ENCODE data around the gene AK1. TPM values are rescaled to one million over a fixed set of nuclear protein-coding genes. Genes with fewer than 3 reads are reported as not detected.

The AK1 gene
- total RNA-seq, 1 donor from 2014 or later: 20.4 TPM

GRCh38 chr9:127909839-127910273 is 32.4 kb upstream of the AK1 start:
- DNase-seq (ENCODE audit: low read depth in 2 of 2): no peak

DNA sequence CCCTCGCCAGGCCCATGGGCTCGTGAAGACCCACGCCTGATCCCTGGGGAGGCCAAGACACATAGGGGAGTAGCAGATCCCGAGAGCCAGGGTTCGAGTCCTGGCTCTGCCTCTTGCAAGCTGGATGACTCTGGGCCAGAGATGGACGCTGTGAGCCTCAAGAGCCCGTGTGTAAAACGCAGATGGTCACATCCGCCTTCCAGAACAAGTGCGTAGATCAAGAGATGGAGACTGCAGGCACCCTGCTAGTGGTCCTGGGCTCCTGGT is 31.1 kb upstream of the AK1 start:
- DNase-seq (ENCODE audit: low read depth in 2 of 2): no peak

- no peak for DNase-seq (ENCODE audit: low read depth in 2 of 2)
Measured at GRCh38 chr9:127907867-127908659, 30.6 kb upstream of the AK1 start.

DNA sequence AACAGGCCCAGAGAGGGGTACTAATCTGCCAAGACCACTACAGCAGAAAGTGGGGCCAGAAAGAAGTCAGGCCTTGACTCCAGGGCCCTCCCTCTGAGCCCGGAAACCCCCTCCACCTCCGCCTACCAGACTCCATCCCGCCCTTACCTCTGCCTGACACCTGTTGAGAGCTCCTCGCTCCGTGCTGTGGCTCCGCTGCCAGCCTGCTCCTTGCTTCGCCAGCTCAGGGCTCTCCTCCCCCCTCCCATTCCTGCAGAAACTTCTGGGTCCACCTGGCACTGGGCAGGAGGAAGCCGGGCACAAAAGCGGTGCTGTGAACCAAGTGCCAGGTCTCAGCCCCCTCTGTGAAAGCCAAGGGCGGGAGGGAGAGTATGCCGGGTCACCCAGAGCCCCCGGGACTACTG is 28.3 kb upstream of the AK1 start:
- no peak for DNase-seq (ENCODE audit: low read depth in 2 of 2)

- peak in 1 of 2 donors; percentile 19 for DNase-seq (ENCODE audit: low read depth in 2 of 2)
Measured at GRCh38 chr9:127905004-127905728, 27.7 kb upstream of the AK1 start.

GRCh38 chr9:127904561-127905003 is 27.1 kb upstream of the AK1 start:
- DNase-seq (ENCODE audit: low read depth in 2 of 2): peak in 1 of 2 donors; percentile 26

GRCh38 chr9:127903557-127904475 is 26.3 kb upstream of the AK1 start:
- DNase-seq (ENCODE audit: low read depth in 2 of 2): peak in 1 of 2 donors; percentile 46

DNA sequence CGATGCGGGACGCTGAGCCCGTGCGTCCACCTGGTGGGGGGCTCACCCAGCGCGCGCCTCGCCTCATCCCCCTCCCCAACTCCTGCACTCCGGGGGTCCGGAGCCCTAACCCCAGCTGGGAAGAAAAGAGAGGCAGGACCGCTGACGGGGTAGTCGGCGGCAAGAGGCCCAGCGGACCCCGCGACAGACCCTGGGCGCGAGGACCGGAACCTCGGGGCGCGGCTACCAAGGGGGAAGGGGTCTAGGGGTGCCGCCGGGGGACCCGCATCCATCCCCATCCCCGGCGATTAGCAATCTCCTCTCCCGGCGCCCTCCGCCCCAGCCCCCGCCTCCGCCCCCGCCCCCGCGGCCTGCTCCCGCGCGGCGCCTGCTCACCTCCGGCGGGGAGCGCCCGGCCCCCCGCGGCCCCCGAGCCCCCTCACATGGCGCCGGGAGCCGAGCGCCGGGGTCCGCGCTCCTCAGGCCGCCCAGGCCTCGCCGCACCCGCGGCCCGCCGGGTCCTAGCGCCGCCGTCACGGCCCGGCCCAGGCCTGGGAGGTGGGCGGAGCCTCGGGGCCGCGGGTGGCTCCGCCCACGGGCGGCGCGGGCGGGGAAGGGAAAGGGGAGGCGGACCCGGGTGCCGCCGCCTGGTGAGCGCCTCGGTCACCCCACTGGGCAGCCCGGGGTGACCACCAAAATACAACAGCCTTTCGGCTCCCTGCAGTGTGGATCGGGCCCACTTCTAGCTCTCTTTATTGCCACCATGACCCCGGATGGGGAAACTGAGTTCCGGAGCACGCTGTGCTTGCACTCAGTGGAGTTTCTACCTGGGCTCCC is 21.9 kb upstream of the AK1 start, which contains the start of gene ST6GALNAC6:
TSS of gene ST6GALNAC6 (minus strand) at position 476 of the 816 bp plus-strand sequence. CDS start 1,622 bp downstream, outside the sequence.
- DNase-seq (ENCODE audit: low read depth in 2 of 2): peak in 1 of 2 donors; percentile 78

- peak in 1 of 2 donors; percentile 73 for DNase-seq (ENCODE audit: low read depth in 2 of 2)
Measured at GRCh38 chr9:127898433-127899127, 21.1 kb upstream of the AK1 start.

- peak; percentile 63 to 89 for DNase-seq (ENCODE audit: low read depth in 2 of 2)
Measured at GRCh38 chr9:127897193-127897692, 19.8 kb upstream of the AK1 start.

GRCh38 chr9:127896395-127897192 is 19.1 kb upstream of the AK1 start:
- no peak for DNase-seq (ENCODE audit: low read depth in 2 of 2)

DNA sequence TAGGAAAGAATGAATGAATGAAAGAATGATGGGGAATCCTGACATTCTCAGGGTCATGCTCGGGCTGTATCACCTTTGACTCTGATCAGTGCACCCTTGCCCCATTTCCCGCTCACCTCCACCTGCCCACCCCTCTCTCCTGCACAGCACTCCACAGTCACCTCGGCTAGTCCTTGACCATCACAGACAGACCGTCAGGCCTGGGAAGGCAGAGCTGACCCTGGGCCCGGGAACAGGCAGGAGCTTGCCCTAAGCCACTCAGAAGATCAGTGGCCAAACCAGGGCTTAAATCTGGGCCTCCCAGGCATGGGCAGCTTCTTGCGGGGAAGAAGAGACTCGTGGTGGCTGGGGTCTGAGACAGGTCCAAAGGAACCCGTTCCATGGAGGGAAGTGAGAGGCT is 18.3 kb upstream of the AK1 start:
- DNase-seq (ENCODE audit: low read depth in 2 of 2): no peak

- no peak for DNase-seq (ENCODE audit: low read depth in 2 of 2)
Measured at GRCh38 chr9:127893392-127893791, 15.9 kb upstream of the AK1 start.

DNA sequence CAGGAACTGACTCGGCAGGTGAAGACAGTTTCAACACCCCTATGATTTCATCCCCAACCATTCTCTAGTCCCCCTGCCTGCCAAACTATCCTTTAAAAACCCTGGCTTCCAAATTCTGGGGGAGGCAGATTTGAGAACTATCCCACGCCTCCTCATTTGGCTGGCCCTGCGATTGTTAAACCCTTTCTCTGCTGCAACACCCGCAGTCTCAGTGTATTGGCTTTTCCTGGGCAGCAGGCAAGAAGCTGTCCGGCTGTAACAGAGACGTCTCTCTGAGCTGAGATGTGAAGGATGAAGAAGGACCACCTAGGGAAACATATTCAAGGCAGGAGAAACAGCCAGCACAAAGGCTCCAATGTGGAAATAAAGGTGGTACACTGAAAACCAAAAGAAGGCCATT is 15.4 kb upstream of the AK1 start:
- DNase-seq (ENCODE audit: low read depth in 2 of 2): no peak

- DNase-seq (ENCODE audit: low read depth in 2 of 2): no peak
Measured at GRCh38 chr9:127890053-127890452, 12.6 kb upstream of the AK1 start.

GRCh38 chr9:127887792-127888191 is 10.3 kb upstream of the AK1 start:
- no peak for DNase-seq (ENCODE audit: low read depth in 2 of 2)

DNA sequence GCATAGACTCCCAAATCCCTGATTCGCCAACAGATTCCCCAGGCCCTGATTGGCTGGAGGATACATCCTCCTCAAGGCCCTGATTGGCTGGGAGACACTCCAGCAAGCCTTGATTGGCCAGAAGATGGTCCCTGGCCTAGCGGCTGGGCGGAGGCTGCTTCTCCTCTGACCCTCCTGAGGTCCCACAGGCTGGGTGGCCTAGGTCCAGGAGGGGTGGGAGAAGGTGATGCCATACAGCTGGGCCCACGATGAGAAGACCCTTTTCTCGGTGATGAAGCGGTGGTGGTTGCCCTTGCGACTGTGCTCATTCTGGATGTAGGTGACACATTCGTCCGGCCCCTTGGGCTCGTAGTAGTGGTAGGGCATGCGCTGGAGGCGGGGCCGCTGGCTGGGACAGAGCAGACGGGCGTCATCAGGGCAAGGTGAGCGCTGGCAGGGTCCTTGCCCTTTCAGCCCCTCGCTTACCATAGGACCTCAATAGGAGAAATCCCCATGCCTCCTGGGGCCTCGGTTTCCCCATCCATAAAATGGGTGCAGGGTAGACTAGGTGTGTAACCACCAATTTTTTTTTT is 9.0 kb upstream of the AK1 start:
- no peak for DNase-seq (ENCODE audit: low read depth in 2 of 2)

DNA sequence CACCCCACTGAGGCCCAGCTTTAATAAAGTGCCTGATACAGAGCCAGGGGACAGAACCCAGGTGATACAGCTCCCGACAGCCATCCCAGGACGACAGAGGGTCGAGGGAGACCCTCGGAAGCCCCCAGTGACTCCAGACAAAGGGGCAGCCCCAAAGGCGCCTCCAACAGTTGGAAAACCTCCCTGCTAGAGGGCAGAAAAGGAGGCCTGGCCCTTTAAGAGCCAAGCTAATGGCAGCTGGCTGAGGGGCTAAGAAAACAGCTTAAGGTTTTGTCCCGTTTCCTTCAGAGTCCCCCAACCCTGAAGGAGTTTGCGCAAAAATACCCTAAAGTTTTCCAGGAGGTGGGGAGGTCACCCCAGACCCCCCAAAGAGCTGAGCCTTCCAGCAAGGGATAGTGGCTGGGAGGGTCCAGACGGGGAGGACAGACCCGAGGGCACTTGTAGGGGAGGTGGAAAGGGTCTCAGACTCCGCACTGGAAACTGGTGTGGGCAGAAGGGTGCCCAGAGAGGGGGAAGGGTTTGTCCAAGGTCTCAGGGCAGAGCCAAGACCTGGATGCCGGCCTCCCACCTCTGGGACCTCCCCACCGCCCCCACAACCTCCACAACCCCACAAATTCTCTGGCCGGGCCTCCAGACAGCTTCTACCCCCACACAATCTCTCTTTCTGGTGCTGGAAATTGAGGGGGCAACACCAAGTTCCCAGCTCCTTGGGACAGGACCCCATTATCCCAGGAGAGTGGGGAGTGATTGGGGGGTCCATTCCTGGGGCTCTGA is 8.2 kb upstream of the AK1 start:
- no peak for DNase-seq (ENCODE audit: low read depth in 2 of 2)

All from dermis microvascular lymphatic vessel endothelial cell (primary cell).